ENCODE measurements around the gene GYS2. TPM values are rescaled to one million over a fixed set of nuclear protein-coding genes. Genes with fewer than 3 reads are reported as not detected.

Gene GYS2
- total RNA-seq, 4 donors from 2014 or later, result not detected

- intact Hi-C loops (cut with DNase I; ENCODE audit: low total_unique reads), result no loop called here
- TF ChIP-seq POLR2A (IDR thresholded peaks at IDR 0.05) (no peak), CTCF (IDR thresholded peaks at IDR 0.05) (no peak)
- 65 to 72% methylated on average over 7 of the region's 7 CpGs for WGBS, 2 donors
- H3K4me3 ChIP-seq (ENCODE audit: low read depth, poor library complexity, severe bottlenecking), result no peak overlapping the region
- DNase-seq (ENCODE audit: low spot score in 2 of 2), result no peak
Measured at GRCh38 chr12:21559855-21560569, 44.6 kb downstream of the GYS2 start.

GRCh38 chr12:21558100-21558679 lies 46.5 kb downstream of the GYS2 start:
- no peak overlapping the region for H3K4me3 ChIP-seq (ENCODE audit: low read depth, poor library complexity, severe bottlenecking)
- TF ChIP-seq CTCF (IDR thresholded peaks at IDR 0.05) (no peak), POLR2A (IDR thresholded peaks at IDR 0.05) (no peak)
- 82 to 89% methylated on average over 9 of the region's 9 CpGs for WGBS, 2 donors
- DNase-seq (ENCODE audit: low spot score in 2 of 2), result no peak
- intact Hi-C loops (cut with DNase I; ENCODE audit: low total_unique reads), result no loop called here

DNA sequence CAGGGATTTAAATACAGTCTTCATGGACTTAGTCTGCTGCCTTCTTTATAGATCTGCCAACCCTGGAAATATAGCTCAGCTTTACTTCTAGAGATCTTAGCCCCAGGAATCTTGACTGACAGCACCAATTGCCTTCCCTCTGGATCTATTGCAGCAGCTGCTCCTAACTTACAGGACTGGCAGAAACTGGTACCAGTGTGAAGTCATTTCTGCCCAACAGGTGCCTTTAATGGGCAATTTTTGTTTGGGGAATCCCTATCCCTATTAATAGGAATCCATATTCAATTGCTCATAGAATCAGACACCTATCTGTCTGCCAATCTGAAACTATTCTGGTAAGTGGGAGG lies 51.3 kb downstream of the GYS2 start:
- intact Hi-C loops (cut with DNase I; ENCODE audit: low total_unique reads), result no loop called here
- DNase-seq (ENCODE audit: low spot score in 2 of 2), result no peak
- TF ChIP-seq POLR2A (IDR thresholded peaks at IDR 0.05) (no peak), CTCF (IDR thresholded peaks at IDR 0.05) (no peak)
- no peak overlapping the region for H3K4me3 ChIP-seq (ENCODE audit: low read depth, poor library complexity, severe bottlenecking)

- no peak for DNase-seq (ENCODE audit: low spot score in 2 of 2)
- intact Hi-C loops (cut with DNase I; ENCODE audit: low total_unique reads), result no loop called here
- 65 to 66% methylated on average over 6 of the region's 6 CpGs for WGBS, 2 donors
- TF ChIP-seq CTCF (IDR thresholded peaks at IDR 0.05) (no peak), POLR2A (IDR thresholded peaks at IDR 0.05) (no peak)
- no peak overlapping the region for H3K4me3 ChIP-seq (ENCODE audit: low read depth, poor library complexity, severe bottlenecking)
Measured at GRCh38 chr12:21552635-21553328, 51.9 kb downstream of the GYS2 start.

DNA sequence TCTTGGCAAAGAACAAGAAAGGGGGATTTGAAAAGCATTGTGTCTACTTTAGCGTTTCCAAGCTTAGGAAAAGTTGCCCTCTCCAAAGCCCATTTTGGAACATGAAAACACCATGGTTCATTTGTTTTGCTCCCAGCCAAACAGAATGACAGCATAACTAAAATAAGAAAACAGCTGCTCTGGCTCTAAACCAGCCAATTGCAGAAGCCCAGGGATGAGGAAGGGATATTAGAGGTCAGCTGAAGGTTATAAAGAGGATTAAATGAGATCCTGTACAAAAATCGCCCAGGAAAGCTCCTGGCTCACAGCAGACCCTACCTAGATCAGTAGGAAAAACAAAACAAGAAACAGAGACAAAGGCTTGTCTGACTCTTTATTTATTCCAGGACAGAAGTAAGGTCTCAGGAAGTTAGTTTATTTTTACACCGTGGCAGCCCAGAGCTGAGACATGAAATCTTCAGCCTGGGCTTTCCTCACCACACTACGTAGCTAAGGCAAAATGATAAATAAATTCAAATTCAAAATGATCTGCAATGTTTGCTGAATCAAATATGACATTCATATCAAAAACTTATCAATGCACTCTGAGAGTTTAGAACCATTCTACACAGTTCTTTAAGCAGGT lies 52.7 kb downstream of the GYS2 start:
- H3K4me3 ChIP-seq (ENCODE audit: low read depth, poor library complexity, severe bottlenecking), result no peak overlapping the region
- TF ChIP-seq POLR2A (IDR thresholded peaks at IDR 0.05), result no peak
- no peak for DNase-seq (ENCODE audit: low spot score in 2 of 2)
- 41 to 48% methylated on average over 4 of the region's 4 CpGs for WGBS, 2 donors
- intact Hi-C loops (cut with DNase I; ENCODE audit: low total_unique reads), result no loop called here

- WGBS, 2 donors, result 70 to 76% methylated on average over 1 of the region's 1 CpG
- no peak overlapping the region for H3K4me3 ChIP-seq (ENCODE audit: low read depth, poor library complexity, severe bottlenecking)
- intact Hi-C loops (cut with DNase I; ENCODE audit: low total_unique reads), result no loop called here
- TF ChIP-seq CTCF (IDR thresholded peaks at IDR 0.05) (no peak), POLR2A (IDR thresholded peaks at IDR 0.05) (no peak)
- no peak for DNase-seq (ENCODE audit: low spot score in 2 of 2)
Measured at GRCh38 chr12:21547437-21547836, 57.2 kb downstream of the GYS2 start.

Measured in lower leg skin (tissue), 4 donors.